OCI-LY1 (cell line): Measurements from ENCODE around the gene MED15.

Experiments
- H2AFZ ChIP-seq: fragments of 200-600 bp; sonication (generic), shearing (Covaris generic); 2 replicates; pipeline ENCODE4 v1.6.0; 2014; ENCODE audit warnings: antibody characterized with exemption, mild to moderate bottlenecking, low read length
- H3F3A ChIP-seq: fragments of 200-600 bp; sonication (generic), shearing (Covaris generic); 2 replicates; pipeline ENCODE4 v1.6.0; 2014; ENCODE audit warnings: mild to moderate bottlenecking, antibody characterized with exemption, low read length, moderate library complexity; ENCODE audit not compliant: insufficient read depth
- H3K27ac ChIP-seq: fragments of 200-600 bp; sonication (generic); 2 replicates; pipeline ENCODE4 v1.5.1; 2014; ENCODE audit warnings: low read length, mixed run types, mild to moderate bottlenecking, low read depth; ENCODE audit not compliant: poor library complexity, severe bottlenecking
- H3K27me3 ChIP-seq: fragments of 200-600 bp; sonication (generic); 2 replicates; pipeline ENCODE4 v1.6.0; 2014; ENCODE audit warnings: antibody characterized with exemption, mild to moderate bottlenecking, low read length, moderate library complexity; ENCODE audit not compliant: insufficient read depth
- H3K36me3 ChIP-seq: fragments of 200-600 bp; sonication (generic); 2 replicates; pipeline ENCODE4 v1.6.1; 2014; ENCODE audit warnings: mild to moderate bottlenecking, antibody characterized with exemption, low read length, moderate library complexity, mixed read lengths; ENCODE audit not compliant: insufficient read depth
- H3K4me1 ChIP-seq: fragments of 200-600 bp; sonication (generic); 2 replicates; pipeline ENCODE4 v1.5.1; 2014; ENCODE audit warnings: mild to moderate bottlenecking, low read length, moderate library complexity; ENCODE audit not compliant: insufficient read depth, severe bottlenecking
- H3K4me2 ChIP-seq: fragments of 200-600 bp; sonication (generic), shearing (Covaris generic); 2 replicates; pipeline ENCODE4 v1.6.1; 2014; ENCODE audit warnings: low read length
- H3K4me3 ChIP-seq: fragments of 200-600 bp; sonication (generic); 2 replicates; pipeline ENCODE4 v1.5.1; 2014; ENCODE audit warnings: low read length, low read depth, mild to moderate bottlenecking, mixed read lengths; ENCODE audit not compliant: poor library complexity, severe bottlenecking
- H3K79me2 ChIP-seq: fragments of 200-600 bp; shearing (Covaris generic); 2 replicates; pipeline ENCODE4 v1.6.1; 2016; ENCODE audit warnings: mixed run types, low read length, mixed read lengths; ENCODE audit not compliant: insufficient read depth
- H3K9ac ChIP-seq: fragments of 200-600 bp; sonication (generic), shearing (Covaris generic); 2 replicates; pipeline ENCODE4 v1.6.1; 2014; ENCODE audit warnings: mild to moderate bottlenecking, low read length, mixed read lengths
- H3K9me2 ChIP-seq: fragments of 200-600 bp; sonication (generic), shearing (Covaris generic); 2 replicates; pipeline ENCODE4 v1.6.1; 2014; ENCODE audit warnings: low read depth, mild to moderate bottlenecking, low read length, mixed read lengths
- H3K9me3 ChIP-seq: fragments of 200-600 bp; shearing (Covaris generic); 2 replicates; pipeline ENCODE4 v1.6.1; 2014; ENCODE audit warnings: low read length, mixed read lengths
- H4K20me1 ChIP-seq: fragments of 200-600 bp; sonication (generic), shearing (Covaris generic); 2 replicates; pipeline ENCODE4 v1.6.0; 2016; ENCODE audit warnings: mild to moderate bottlenecking, low read length; ENCODE audit not compliant: insufficient read depth
- EZH2 ChIP-seq: fragments of 200-600 bp; sonication (generic), shearing (Covaris generic); IDR thresholded peaks from 2 replicates; pipeline ENCODE4 v1.8.0; 2017; ENCODE audit warnings: borderline replicate concordance, mixed run types, mild to moderate bottlenecking, antibody characterized with exemption, low read length, moderate library complexity, mixed read lengths
- TF ChIP-seq, protein P1 (sequence below): fragments of 200-600 bp; sonication (generic), shearing (Covaris generic); IDR thresholded peaks from 2 replicates; pipeline ENCODE4 v1.5.1; 2017; ENCODE audit warnings: mild to moderate bottlenecking, antibody characterized with exemption, low read length, moderate library complexity, mixed read lengths

Gene MED15

GRCh38 chr22:20509344-20510047 is 2.1 kb downstream of the MED15 start:
- Histone ChIP-seq H2AFZ (no peak overlapping the region), H3K27ac (peak overlapping the region; percentile 19), H3K79me2 (peaks cover 58% of the 10 kb centered on the region), H3K9me3 (no peaks in the 10 kb centered on the region), H3K9ac (peak overlapping the region; percentile 86), H3K9me2 (no peaks in the 10 kb centered on the region), H3F3A (no peaks in the 10 kb centered on the region), H3K4me2 (peak overlapping the region; percentile 95), H3K4me3 (peak overlapping the region; percentile 96), H3K4me1 (peaks cover 38% of the 10 kb centered on the region), H3K27me3 (no peaks in the 10 kb centered on the region), H3K36me3 (peaks cover 9% of the 10 kb centered on the region), H4K20me1 (no peaks in the 10 kb centered on the region)
- TF ChIP-seq, protein P1, sequence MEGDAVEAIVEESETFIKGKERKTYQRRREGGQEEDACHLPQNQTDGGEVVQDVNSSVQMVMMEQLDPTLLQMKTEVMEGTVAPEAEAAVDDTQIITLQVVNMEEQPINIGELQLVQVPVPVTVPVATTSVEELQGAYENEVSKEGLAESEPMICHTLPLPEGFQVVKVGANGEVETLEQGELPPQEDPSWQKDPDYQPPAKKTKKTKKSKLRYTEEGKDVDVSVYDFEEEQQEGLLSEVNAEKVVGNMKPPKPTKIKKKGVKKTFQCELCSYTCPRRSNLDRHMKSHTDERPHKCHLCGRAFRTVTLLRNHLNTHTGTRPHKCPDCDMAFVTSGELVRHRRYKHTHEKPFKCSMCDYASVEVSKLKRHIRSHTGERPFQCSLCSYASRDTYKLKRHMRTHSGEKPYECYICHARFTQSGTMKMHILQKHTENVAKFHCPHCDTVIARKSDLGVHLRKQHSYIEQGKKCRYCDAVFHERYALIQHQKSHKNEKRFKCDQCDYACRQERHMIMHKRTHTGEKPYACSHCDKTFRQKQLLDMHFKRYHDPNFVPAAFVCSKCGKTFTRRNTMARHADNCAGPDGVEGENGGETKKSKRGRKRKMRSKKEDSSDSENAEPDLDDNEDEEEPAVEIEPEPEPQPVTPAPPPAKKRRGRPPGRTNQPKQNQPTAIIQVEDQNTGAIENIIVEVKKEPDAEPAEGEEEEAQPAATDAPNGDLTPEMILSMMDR: no peak
- TF ChIP-seq EZH2: no peak

DNA sequence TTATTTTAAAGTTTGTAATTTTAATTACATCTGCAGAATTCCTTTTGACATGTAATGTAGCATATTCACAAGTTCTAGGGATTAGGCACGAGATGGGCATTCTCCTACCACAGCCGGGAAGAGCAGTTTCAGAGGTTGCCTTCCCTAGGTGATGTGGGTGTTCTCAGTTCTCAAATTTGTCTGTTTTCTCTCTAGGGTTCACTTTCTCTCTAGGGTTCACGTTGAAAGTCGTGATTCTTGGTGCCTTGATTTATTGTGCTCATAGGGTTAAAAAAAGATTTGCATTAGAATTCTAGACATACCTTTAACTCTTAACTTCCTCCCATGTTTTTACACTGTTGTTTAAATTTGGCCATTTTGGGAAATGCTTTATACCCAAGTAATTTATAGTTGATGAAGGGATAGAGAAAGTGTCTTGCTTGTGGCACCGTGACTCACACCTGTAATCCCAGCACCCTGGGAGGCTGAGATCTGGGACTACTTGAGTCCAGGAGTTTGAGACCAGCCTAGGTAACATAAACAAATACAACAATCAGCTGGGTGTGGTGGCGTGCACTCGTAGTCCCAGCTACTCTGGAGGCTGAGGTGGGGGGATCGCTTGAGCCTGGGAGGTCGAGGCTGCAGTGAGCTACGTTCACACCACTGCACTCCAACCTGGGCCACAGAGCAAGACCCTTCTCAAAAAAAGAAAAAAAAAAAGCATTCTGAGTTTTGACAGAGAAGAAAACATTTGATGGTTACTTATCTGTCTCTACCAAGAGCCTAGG is 3.6 kb downstream of the MED15 start:
- no peaks in the 10 kb centered on the region for H3K9me2 ChIP-seq
- no peak for TF ChIP-seq EZH2
- TF ChIP-seq, protein P1: no peak
- H3F3A ChIP-seq: no peaks in the 10 kb centered on the region
- peaks cover 66% of the 10 kb centered on the region for H3K79me2 ChIP-seq
- peak overlapping the region; percentile 95; the same call in 1 of the 2 replicates for H3K4me2 ChIP-seq
- H3K27ac ChIP-seq: no peak overlapping the region
- no peak overlapping the region for H2AFZ ChIP-seq
- peaks cover 38% of the 10 kb centered on the region for H3K4me1 ChIP-seq
- no peak overlapping the region for H3K9ac ChIP-seq
- no peak overlapping the region for H3K4me3 ChIP-seq
- H3K9me3 ChIP-seq: no peaks in the 10 kb centered on the region
- no peaks in the 10 kb centered on the region for H4K20me1 ChIP-seq
- no peaks in the 10 kb centered on the region for H3K27me3 ChIP-seq
- peaks cover 15% of the 10 kb centered on the region for H3K36me3 ChIP-seq

DNA sequence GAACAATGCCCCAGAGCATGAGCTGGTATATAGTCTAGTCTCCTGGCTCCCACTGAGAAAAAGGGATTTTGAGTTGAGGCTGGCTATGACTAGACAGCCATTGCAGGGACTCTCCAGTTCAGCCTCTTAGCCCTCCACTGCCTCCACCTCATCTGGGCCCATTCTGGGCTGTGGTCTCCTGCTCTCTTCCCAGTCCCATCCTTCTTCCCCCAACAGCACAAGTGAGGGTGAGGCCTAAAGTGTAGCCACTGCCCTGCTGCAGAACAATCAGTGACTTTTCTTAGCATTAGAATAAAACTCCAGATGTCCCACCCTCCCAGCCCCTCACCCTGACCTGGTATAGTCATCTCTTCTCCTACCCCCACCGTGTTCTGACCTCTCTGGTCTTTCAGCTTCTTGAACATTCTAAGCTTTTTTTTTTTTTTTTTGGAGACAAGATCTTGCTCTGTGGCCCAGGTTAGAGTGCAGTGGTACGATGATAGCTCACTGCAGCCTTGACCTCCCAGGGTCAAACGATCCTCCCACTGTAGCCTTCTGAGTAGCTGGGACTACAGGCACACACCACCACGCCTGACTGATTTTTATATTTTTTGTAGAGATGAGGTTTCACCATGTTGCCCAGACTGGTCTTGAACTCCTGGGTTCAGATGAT is 4.3 kb downstream of the MED15 start:
- no peaks in the 10 kb centered on the region for H3K27me3 ChIP-seq
- no peak overlapping the region for H3K4me3 ChIP-seq
- H3K4me1 ChIP-seq: peaks cover 37% of the 10 kb centered on the region
- no peak overlapping the region for H2AFZ ChIP-seq
- H3K36me3 ChIP-seq: peaks cover 15% of the 10 kb centered on the region
- peaks cover 66% of the 10 kb centered on the region for H3K79me2 ChIP-seq
- H3K9me3 ChIP-seq: no peaks in the 10 kb centered on the region
- no peaks in the 10 kb centered on the region for H4K20me1 ChIP-seq
- TF ChIP-seq, protein P1: no peak
- no peak for TF ChIP-seq EZH2
- H3F3A ChIP-seq: no peaks in the 10 kb centered on the region
- no peaks in the 10 kb centered on the region for H3K9me2 ChIP-seq
- no peak overlapping the region for H3K9ac ChIP-seq
- no peak overlapping the region for H3K4me2 ChIP-seq
- no peak overlapping the region for H3K27ac ChIP-seq
